GM06990 (cell line): Measurements from ENCODE around the gene PTTG1IP.

Source experiments
- DNase-seq: peaks from one replicate; pipeline ENCODE4 v3.0.0-alpha.2; 2011; ENCODE audit not compliant: insufficient read length; ENCODE audit errors: extremely low read depth
- H3K27me3 ChIP-seq: replicated peaks from 2 replicates; pipeline ENCODE4 v1.6.0; 2011; ENCODE audit warnings: low read length; ENCODE audit not compliant: control insufficient read depth, insufficient read depth
- H3K36me3 ChIP-seq: 2 replicates; pipeline ENCODE4 v1.5.1; 2011; ENCODE audit warnings: low read length; ENCODE audit not compliant: control insufficient read depth, insufficient read depth
- H3K4me3 ChIP-seq: replicated peaks from 2 replicates; pipeline ENCODE4 v1.5.1; 2011; ENCODE audit warnings: low read depth, mild to moderate bottlenecking, control low read depth, low read length
- TF ChIP-seq, protein P1 (sequence below): IDR thresholded peaks from 2 replicates; pipeline ENCODE4 v1.5.1; 2011; ENCODE audit warnings: low read length, control low read depth, mild to moderate bottlenecking, inconsistent platforms; ENCODE audit not compliant: insufficient read depth, poor library complexity, severe bottlenecking

The PTTG1IP gene

DNA sequence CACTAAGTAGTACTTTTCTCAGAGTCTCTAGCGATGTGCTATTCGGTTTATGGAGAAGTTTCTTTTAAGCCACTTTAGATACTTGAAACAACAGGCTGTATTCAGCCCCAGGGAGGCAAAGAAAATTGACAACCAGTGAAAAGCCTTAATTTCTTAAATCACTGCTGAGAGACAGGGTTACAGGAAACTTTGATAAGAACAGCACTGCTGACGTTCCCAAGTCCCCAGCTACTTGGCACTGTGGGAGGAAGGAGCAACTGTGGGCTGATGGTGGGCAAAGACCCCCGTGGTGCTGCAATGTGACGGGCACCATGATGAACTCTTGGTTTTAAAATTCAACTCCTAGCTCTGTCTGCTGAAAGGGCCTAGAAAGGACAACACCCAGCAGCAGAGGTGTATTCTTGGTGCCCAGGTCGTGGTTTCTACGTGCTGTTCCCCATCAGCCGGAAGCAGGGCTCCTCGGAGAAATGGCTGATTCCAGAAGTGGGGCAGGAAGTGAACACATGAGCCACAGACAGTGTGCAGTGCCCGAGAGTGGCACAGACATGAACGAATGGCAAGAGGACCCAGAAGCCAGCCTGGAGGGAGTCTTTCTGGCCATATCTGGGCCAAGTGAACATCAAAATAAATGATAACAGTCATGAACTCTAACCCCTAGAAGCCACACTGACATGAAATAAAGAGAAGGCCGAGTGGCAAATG lies 5.3 kb downstream of the PTTG1IP start:
- Histone ChIP-seq H3K27me3 (no peaks in the 10 kb centered on the region), H3K4me3 (no peak overlapping the region), H3K36me3 (peaks cover 4% of the 10 kb centered on the region)
- no peak for DNase-seq
- TF ChIP-seq, protein P1, sequence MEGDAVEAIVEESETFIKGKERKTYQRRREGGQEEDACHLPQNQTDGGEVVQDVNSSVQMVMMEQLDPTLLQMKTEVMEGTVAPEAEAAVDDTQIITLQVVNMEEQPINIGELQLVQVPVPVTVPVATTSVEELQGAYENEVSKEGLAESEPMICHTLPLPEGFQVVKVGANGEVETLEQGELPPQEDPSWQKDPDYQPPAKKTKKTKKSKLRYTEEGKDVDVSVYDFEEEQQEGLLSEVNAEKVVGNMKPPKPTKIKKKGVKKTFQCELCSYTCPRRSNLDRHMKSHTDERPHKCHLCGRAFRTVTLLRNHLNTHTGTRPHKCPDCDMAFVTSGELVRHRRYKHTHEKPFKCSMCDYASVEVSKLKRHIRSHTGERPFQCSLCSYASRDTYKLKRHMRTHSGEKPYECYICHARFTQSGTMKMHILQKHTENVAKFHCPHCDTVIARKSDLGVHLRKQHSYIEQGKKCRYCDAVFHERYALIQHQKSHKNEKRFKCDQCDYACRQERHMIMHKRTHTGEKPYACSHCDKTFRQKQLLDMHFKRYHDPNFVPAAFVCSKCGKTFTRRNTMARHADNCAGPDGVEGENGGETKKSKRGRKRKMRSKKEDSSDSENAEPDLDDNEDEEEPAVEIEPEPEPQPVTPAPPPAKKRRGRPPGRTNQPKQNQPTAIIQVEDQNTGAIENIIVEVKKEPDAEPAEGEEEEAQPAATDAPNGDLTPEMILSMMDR: no peak

DNA sequence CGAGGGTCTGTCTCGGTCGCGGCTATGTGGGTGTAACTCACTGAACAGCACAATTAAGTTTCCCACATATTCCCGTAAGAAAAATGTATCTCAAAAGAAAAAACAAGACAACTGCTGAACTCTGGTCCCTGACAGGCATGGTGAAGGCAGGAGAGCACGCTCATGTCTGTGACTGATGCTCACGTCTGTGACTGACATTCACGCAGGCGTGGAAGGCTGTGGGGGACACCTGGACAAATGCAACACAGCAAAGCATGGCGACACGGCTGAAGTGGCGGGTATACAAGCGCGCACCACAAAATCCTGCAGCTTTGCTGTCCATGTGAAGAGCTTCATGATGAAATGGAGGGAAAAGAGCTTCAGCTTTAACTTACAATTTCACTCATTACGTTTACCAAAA lies 6.0 kb downstream of the PTTG1IP start:
- TF ChIP-seq, protein P1: no peak
- Histone ChIP-seq H3K4me3 (no peak overlapping the region), H3K27me3 (no peaks in the 10 kb centered on the region), H3K36me3 (peaks cover 4% of the 10 kb centered on the region)
- no peak for DNase-seq

DNA sequence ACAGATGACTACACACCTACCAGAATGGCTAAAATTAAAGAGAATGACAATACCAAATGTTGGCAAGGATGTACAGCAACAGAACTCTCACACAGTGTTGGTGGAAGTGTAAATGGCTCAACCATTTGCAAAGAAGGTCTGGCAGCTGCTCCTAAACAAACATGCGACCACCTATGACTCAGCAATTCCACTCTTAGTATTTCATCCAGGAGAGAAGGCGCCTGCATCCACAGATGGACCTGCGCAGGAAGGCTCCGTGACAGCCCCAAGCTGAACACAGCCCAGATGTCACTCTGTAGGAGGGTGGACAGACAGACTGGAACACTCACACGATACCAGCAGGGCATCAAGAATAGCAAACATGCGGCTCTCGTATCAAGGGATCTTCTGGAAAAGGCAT lies 6.7 kb downstream of the PTTG1IP start:
- DNase-seq: no peak
- H3K36me3 ChIP-seq: peaks cover 4% of the 10 kb centered on the region
- H3K27me3 ChIP-seq: no peaks in the 10 kb centered on the region
- TF ChIP-seq, protein P1: no peak
- H3K4me3 ChIP-seq: no peak overlapping the region

DNA sequence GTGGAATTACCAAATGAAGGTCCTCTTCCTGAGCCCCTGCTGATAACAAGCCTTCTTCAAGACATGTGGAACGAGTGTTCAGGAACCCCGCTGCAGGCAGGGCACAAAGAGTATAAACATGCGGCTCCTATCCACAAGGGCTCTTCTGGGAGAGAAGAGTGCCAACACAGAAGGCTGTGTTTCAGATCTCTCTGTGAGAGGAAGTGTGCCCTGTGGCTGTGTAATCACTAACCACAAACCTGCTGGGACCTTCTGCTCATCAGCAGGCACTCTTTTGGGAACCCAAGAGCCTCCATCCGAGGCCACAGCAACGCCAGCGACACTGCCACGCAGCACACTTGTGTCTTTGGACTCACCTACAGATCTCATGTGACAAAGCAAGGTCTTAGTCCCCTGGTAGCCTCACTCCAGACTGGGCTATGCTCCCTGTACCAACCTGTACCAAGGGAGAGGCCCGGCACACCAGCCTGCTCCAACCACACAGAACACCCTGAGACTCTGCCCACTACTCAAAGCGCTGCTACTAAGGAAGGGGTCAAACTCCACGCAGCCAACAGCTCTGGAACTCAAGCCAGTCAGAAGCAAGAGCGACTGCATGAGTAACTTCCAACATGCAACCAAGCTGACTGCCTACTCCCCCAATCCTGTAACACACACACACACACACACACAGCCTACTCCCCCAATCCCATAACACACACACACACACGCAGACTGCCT lies 7.8 kb downstream of the PTTG1IP start:
- Histone ChIP-seq H3K27me3 (no peaks in the 10 kb centered on the region), H3K4me3 (no peak overlapping the region), H3K36me3 (peaks cover 4% of the 10 kb centered on the region)
- DNase-seq: no peak
- TF ChIP-seq, protein P1: no peak

DNA sequence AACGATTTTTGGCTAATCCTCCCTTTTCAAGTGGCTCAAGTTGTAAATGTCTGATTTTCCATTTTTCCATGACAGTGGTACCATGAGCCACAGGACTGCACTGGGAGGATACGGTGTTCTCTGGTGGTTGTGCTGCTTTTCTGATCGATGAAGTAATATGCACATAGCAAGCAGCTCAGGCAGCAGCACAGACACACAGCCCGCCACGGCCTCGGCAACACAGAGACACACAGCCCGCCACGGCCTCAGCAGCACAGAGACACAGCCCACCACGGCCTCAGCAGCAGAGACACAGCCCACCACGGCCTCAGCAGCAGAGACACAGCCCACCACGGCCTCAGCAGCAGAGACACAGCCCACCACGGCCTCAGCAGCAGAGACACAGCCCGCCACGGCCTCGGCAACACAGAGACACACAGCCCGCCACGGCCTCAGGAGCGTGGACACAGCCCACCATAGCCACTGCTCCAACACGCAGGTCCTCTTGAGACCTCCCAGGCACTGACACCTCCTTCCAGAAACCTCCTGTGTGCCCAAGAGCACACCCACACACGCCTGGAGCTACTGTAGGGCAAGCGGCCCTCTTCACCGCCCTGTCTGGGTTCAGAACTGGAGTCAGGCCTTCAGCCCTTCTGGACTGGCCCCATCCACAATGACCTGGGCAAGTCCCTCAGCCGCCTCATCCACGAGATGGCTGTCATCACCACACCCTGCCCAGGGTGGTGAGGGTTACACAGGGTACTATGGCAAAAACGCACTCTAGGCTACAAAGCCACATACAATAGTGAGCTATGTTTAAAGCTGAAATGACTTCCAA lies 10.4 kb downstream of the PTTG1IP start:
- no peaks in the 10 kb centered on the region for H3K27me3 ChIP-seq
- H3K4me3 ChIP-seq: no peak overlapping the region
- TF ChIP-seq, protein P1: no peak
- no peak for DNase-seq
- H3K36me3 ChIP-seq: peaks cover 13% of the 10 kb centered on the region
